A549 (cell line): ENCODE results near the gene KRT13. TPM values are rescaled to one million over a fixed set of nuclear protein-coding genes. Genes with fewer than 3 reads are reported as not detected.

ENCODE experiments used
- ATAC-seq, 2 experiments: fragments of 200-7000 bp in 1 of 2; fragments of >200 bp in 1 of 2; cut with Nextera tagmentation in 1 of 2; cut with Tn5 transposase in 1 of 2; 3 replicates each; pipeline versions ENCODE4 v1.8.0 to v1.9.1; 2018 to 2020; ENCODE audit warnings: mild to moderate bottlenecking in 1 of 2, moderate library complexity in 1 of 2
- CTCF ChIA-PET: fragments of 300-600 bp; sonication (Branson Sonifier 250); formaldehyde crosslinking; extraction: SDS; loops from one replicate; lab custom pipeline; 2021; ENCODE audit warnings: antibody characterized with exemption, inconsistent platforms; lab: Yijun Ruan, JAX
- POLR2A ChIA-PET: fragments of 350-600 bp; formaldehyde crosslinking; extraction: SDS; loops from one replicate; lab custom pipeline; 2021; ENCODE audit warnings: antibody characterized with exemption, inconsistent platforms; lab: Yijun Ruan, JAX
- DNase-seq, 2 experiments: peaks; one replicate each; pipeline versions ENCODE4 v3.0.0 to v3.0.0-alpha.2; 2011 to 2016; ENCODE audit warnings: low read depth in 1 of 2, low spot score in 1 of 2
- FAIRE-seq: peaks from 2 replicates; lab custom pipeline; 2011; peaks lifted over from hg19 to GRCh38; lab: Jason Lieb, UNC
- H3K27ac ChIP-seq, 2 experiments: fragments of >200 bp; sonication (Bioruptor Twin); formaldehyde crosslinking; 3 replicates each; pipeline ENCODE4 v1.5.1; 2016 to 2017
- H3K4me1 ChIP-seq: fragments of >200 bp; sonication (Bioruptor Twin); formaldehyde crosslinking; 3 replicates; pipeline ENCODE4 v1.6.1; 2016
- H3K4me2 ChIP-seq: fragments of >200 bp; sonication (Bioruptor Twin); formaldehyde crosslinking; 3 replicates; pipeline ENCODE4 v1.6.1; 2016
- H3K4me3 ChIP-seq: fragments of >200 bp; sonication (Bioruptor Twin); formaldehyde crosslinking; 3 replicates; pipeline ENCODE4 v1.5.1; 2016
- H3K9me3 ChIP-seq: fragments of >200 bp; sonication (Bioruptor Twin); formaldehyde crosslinking; 3 replicates; pipeline ENCODE4 v1.6.1; 2016
- CEBPB ChIP-seq, 2 experiments: fragments of >200 bp in 1 of 2; sonication (Bioruptor Twin) in 1 of 2; formaldehyde crosslinking in 1 of 2; IDR thresholded peaks; 2 replicates each; pipeline ENCODE4 v1.6.1; 2012 to 2016
- CHD2 ChIP-seq: fragments of 150-350 bp; IDR thresholded peaks from 2 replicates; pipeline ENCODE4 v1.6.1; 2014; ENCODE audit warnings: low read length; ENCODE audit not compliant: partially characterized antibody
- E2F6 ChIP-seq: IDR thresholded peaks from 2 replicates; pipeline ENCODE4 v1.6.1; 2012; ENCODE audit warnings: low read depth, borderline replicate concordance
- ESRRA ChIP-seq: fragments of 150-350 bp; IDR thresholded peaks from 2 replicates; pipeline ENCODE4 v1.6.1; 2014; ENCODE audit warnings: mild to moderate bottlenecking, low read length, borderline replicate concordance
- FOSB ChIP-seq: fragments of 250-450 bp; sonication (Bioruptor Pico); IDR thresholded peaks from 2 replicates; pipeline ENCODE4 v1.5.0; 2020; ENCODE audit warnings: mild to moderate bottlenecking, moderate library complexity
- FOSL2 ChIP-seq, 2 experiments: fragments of 450-650 bp in 1 of 2; fragments of >200 bp in 1 of 2; sonication (Bioruptor Twin) in 1 of 2; formaldehyde crosslinking; IDR thresholded peaks; 2 replicates each; pipeline versions ENCODE4 v1.5.0 to v1.6.1; 2016 to 2020; ENCODE audit warnings: mild to moderate bottlenecking in 1 of 2, moderate library complexity in 1 of 2
- FOXS1 ChIP-seq: fragments of 250-450 bp; sonication (Bioruptor Pico); IDR thresholded peaks from 2 replicates; pipeline ENCODE4 v1.5.0; 2020; ENCODE audit warnings: mild to moderate bottlenecking, moderate library complexity
- HEYL ChIP-seq: fragments of 250-450 bp; sonication (Bioruptor Pico); IDR thresholded peaks from 2 replicates; pipeline ENCODE4 v1.8.0; 2021; ENCODE audit warnings: mild to moderate bottlenecking, moderate library complexity
- HMGXB4 ChIP-seq: fragments of 250-450 bp; sonication (Bioruptor Pico); IDR thresholded peaks from 2 replicates; pipeline ENCODE4 v1.5.0; 2021; ENCODE audit warnings: mild to moderate bottlenecking, moderate library complexity, borderline replicate concordance
- HOXA7 ChIP-seq: fragments of 250-450 bp; sonication (Bioruptor Pico); IDR thresholded peaks from 2 replicates; pipeline ENCODE4 v1.5.0; 2020; ENCODE audit warnings: mild to moderate bottlenecking, moderate library complexity
- HOXB13 ChIP-seq: fragments of 250-450 bp; sonication (Bioruptor Pico); IDR thresholded peaks from 2 replicates; pipeline ENCODE4 v1.5.0; 2020; ENCODE audit warnings: low read depth, mild to moderate bottlenecking, moderate library complexity
- HOXB5 ChIP-seq: fragments of 250-450 bp; sonication (Bioruptor Pico); IDR thresholded peaks from 2 replicates; pipeline ENCODE4 v1.5.0; 2020; ENCODE audit warnings: mild to moderate bottlenecking, moderate library complexity
- JUN ChIP-seq, 2 experiments: fragments of >200 bp; sonication (Bioruptor Twin); formaldehyde crosslinking; IDR thresholded peaks; 2 replicates in 1 of 2; 3 replicates in 1 of 2; pipeline ENCODE4 v1.6.1; 2016 to 2017
- MAFK ChIP-seq: fragments of 450-650 bp; IDR thresholded peaks from 2 replicates; pipeline ENCODE4 v1.6.1; 2014; ENCODE audit not compliant: partially characterized antibody
- MYC ChIP-seq: IDR thresholded peaks from 2 replicates; pipeline ENCODE4 v1.6.1; 2012; ENCODE audit warnings: mild to moderate bottlenecking, inconsistent platforms, low read length, improper control_type of control experiment, borderline replicate concordance
- NR3C1 ChIP-seq: fragments of >200 bp; sonication (Bioruptor Twin); formaldehyde crosslinking; IDR thresholded peaks from 3 replicates; pipeline ENCODE4 v1.6.1; 2017
- PHF8 ChIP-seq: fragments of 200-600 bp; sonication (generic); IDR thresholded peaks from 2 replicates; pipeline ENCODE4 v1.6.1; 2016; ENCODE audit warnings: low read depth, mild to moderate bottlenecking, antibody characterized with exemption, moderate library complexity, borderline replicate concordance
- REST ChIP-seq: fragments of 200-600 bp; sonication (generic); IDR thresholded peaks from 2 replicates; pipeline ENCODE4 v1.6.1; 2016; ENCODE audit warnings: antibody characterized with exemption, mild to moderate bottlenecking, moderate library complexity
- RFX5 ChIP-seq: fragments of 450-650 bp; IDR thresholded peaks from 2 replicates; pipeline ENCODE4 v1.7.1; 2014; ENCODE audit warnings: antibody characterized with exemption, mild to moderate bottlenecking, moderate library complexity
- RNF2 ChIP-seq: fragments of 200-600 bp; sonication (generic); IDR thresholded peaks from 2 replicates; pipeline ENCODE4 v1.6.1; 2016; ENCODE audit warnings: low read depth, mild to moderate bottlenecking, antibody characterized with exemption, moderate library complexity, borderline replicate concordance
- TFCP2L1 ChIP-seq: fragments of 250-450 bp; sonication (Bioruptor Pico); IDR thresholded peaks from 2 replicates; pipeline ENCODE4 v1.5.0; 2021; ENCODE audit warnings: mild to moderate bottlenecking
- TP53 ChIP-seq: fragments of 250-450 bp; sonication (Bioruptor Pico); IDR thresholded peaks from 2 replicates; pipeline ENCODE4 v1.5.0; 2021; ENCODE audit warnings: mild to moderate bottlenecking, moderate library complexity
- USF2 ChIP-seq: fragments of 450-650 bp; IDR thresholded peaks from 2 replicates; pipeline ENCODE4 v1.6.1; 2014; ENCODE audit warnings: antibody characterized with exemption
- ZFP36 ChIP-seq: fragments of 450-650 bp; IDR thresholded peaks from 2 replicates; pipeline ENCODE4 v1.6.1; 2014; ENCODE audit warnings: borderline replicate concordance; ENCODE audit not compliant: partially characterized antibody
- WGBS: methylation state at CpG from one replicate; pipeline ENCODE4 v1.1.6; 2017; ENCODE audit errors: missing lambda C conversion rate; 5-methylcytosine and 5-hydroxymethylcytosine counted together
- polyA plus RNA-seq, 4 experiments: library from polyadenylated mRNA; depleted of rRNA in 3 of 4; stranded (reverse); fragments of >200 nt; fragmentation: RNase III in 1 of 4; extraction: RNeasy Plus Mini Kit Qiagen cat#74134 plus additional on column Dnase treatment in 1 of 4; gene quantifications; 2 replicates in 3 of 4; 3 replicates in 1 of 4; pipeline ENCODE4 v1.2.3, GENCODE V29; 2011 to 2017
- TF ChIP-seq, protein P1 (sequence below): fragments of 150-350 bp; IDR thresholded peaks from 2 replicates; pipeline ENCODE4 v1.6.1; 2014; ENCODE audit warnings: low read depth, mild to moderate bottlenecking, low read length

KRT13 gene
- polyA plus RNA-seq, 2 of the 4 experiments (the other 2 are of a cell fraction): 0.06 TPM; not detected in 1

DNA sequence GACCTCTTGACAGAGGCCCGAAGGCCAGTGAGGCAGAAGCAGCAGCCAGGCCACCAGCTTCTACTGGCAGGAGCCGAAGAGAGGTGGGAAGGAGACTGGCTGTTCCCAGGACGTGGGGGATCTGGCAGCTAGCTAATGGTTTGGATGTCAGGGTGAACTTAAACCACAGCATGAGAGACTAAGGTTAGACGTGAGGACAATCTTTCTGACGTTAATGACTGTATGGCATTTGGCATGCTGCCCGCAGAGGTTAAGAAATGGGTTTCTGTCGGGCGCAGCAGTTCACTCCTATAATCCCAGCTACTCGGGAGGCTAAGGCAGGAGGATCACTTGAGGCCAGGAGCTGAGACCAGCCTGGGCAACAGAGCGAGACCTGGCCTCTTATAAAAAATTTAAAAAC, 6.3 kb upstream of the KRT13 start:
- Histone ChIP-seq H3K4me1 (peaks cover 6% of the 10 kb centered on the region; the same call in 1 of the 3 replicates), H3K9me3 (no peaks in the 10 kb centered on the region), H3K27ac (no peak overlapping the region; a peak in 1 of 6 replicates), H3K4me2 (no peak overlapping the region), H3K4me3 (no peak overlapping the region)
- TF ChIP-seq MAFK (no peak), ESRRA (no peak), FOSL2 (IDR thresholded peaks at IDR 0.05) (no peak), FOSL2 (CRISPR knock-in tag; IDR thresholded peaks at IDR 0.05) (no peak), HOXB5 (CRISPR knock-in tag) (no peak), JUN (IDR thresholded peaks at IDR 0.05) (no peak), HOXB13 (CRISPR knock-in tag) (no peak), CHD2 (no peak), USF2 (no peak), CEBPB (IDR thresholded peaks at IDR 0.05) (no peak), HEYL (no peak), HOXA7 (CRISPR knock-in tag) (no peak)
- TF ChIP-seq, protein P1, sequence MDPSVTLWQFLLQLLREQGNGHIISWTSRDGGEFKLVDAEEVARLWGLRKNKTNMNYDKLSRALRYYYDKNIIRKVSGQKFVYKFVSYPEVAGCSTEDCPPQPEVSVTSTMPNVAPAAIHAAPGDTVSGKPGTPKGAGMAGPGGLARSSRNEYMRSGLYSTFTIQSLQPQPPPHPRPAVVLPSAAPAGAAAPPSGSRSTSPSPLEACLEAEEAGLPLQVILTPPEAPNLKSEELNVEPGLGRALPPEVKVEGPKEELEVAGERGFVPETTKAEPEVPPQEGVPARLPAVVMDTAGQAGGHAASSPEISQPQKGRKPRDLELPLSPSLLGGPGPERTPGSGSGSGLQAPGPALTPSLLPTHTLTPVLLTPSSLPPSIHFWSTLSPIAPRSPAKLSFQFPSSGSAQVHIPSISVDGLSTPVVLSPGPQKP: no peak
- ChIA-PET POLR2A (no interaction called here), CTCF (interaction anchor here (0.7 to 20.5 kb wide), 4 partner anchors 11 to 151 kb away, joined by 3 to 163 read pairs (median 4); no protein-coding TSS in a partner anchor)
- WGBS: 79% methylated on average over 10 of the region's 10 CpGs
- no peak for FAIRE-seq
- no peak for DNase-seq
- no peak for ATAC-seq

DNA sequence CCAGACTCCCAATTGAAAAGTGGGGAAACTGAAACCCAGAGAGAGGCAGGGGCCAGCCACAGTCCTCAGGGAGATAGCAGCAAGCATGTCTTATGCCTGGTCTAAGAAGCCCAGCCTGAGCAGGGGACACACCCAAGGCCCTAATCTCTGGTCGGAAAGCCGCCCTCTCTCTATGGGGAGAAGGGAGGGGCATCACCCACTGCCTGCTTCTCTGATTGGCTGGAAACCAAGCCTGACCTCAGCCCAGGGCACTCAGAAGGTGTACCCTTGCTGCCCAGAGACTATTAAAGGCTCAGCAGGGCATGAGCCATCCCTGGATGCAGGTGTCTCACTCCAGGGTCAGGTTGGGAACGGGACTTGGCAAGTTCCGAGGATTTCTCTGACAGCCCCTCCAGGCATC, 5.7 kb upstream of the KRT13 start:
- TF ChIP-seq HMGXB4: no peak
- TF ChIP-seq PHF8: no peak
- TF ChIP-seq ZFP36: no peak
- no peak for TF ChIP-seq MYC
- TF ChIP-seq TP53 (CRISPR knock-in tag): no peak
- no peak for TF ChIP-seq RNF2
- no peak for TF ChIP-seq JUN (IDR thresholded peaks at IDR 0.05)
- TF ChIP-seq NR3C1: no peak
- no peak for TF ChIP-seq E2F6
- no peak for TF ChIP-seq RFX5
- TF ChIP-seq REST: no peak
- no peak for TF ChIP-seq FOSL2 (IDR thresholded peaks at IDR 0.05)
- TF ChIP-seq FOSL2 (CRISPR knock-in tag; IDR thresholded peaks at IDR 0.05): no peak
- TF ChIP-seq FOXS1 (CRISPR knock-in tag): no peak
- TF ChIP-seq TFCP2L1: no peak
- TF ChIP-seq HOXB5 (CRISPR knock-in tag): no peak
- TF ChIP-seq HOXB13 (CRISPR knock-in tag): no peak
- TF ChIP-seq FOSB (CRISPR knock-in tag): no peak
- Histone ChIP-seq H3K27ac (no peak overlapping the region), H3K9me3 (no peaks in the 10 kb centered on the region), H3K4me2 (no peak overlapping the region), H3K4me1 (peaks cover 6% of the 10 kb centered on the region; the same call in 1 of the 3 replicates), H3K4me3 (no peak overlapping the region)
- DNase-seq (no peak), FAIRE-seq (no peak), ATAC-seq (peak in 1 of 2 experiments; percentile 41; a peak in 3 of 6 replicates)
- POLR2A ChIA-PET: no interaction called here
- WGBS: 70% methylated on average over 4 of the region's 4 CpGs
- CTCF ChIA-PET: interaction anchor here (20.5 kb wide), 1 partner anchor 38 kb away, joined by 163 read pairs; no protein-coding TSS in a partner anchor
